Measurements from ENCODE around the gene CUX1.

GRCh38 chr7:102312317-102312716, 494.9 kb downstream of the CUX1 start:
- no peak for TF ChIP-seq POLR2A (IDR thresholded peaks at IDR 0.05)
- TF ChIP-seq, protein P1, sequence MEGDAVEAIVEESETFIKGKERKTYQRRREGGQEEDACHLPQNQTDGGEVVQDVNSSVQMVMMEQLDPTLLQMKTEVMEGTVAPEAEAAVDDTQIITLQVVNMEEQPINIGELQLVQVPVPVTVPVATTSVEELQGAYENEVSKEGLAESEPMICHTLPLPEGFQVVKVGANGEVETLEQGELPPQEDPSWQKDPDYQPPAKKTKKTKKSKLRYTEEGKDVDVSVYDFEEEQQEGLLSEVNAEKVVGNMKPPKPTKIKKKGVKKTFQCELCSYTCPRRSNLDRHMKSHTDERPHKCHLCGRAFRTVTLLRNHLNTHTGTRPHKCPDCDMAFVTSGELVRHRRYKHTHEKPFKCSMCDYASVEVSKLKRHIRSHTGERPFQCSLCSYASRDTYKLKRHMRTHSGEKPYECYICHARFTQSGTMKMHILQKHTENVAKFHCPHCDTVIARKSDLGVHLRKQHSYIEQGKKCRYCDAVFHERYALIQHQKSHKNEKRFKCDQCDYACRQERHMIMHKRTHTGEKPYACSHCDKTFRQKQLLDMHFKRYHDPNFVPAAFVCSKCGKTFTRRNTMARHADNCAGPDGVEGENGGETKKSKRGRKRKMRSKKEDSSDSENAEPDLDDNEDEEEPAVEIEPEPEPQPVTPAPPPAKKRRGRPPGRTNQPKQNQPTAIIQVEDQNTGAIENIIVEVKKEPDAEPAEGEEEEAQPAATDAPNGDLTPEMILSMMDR (IDR thresholded peaks at IDR 0.05), result no peak

All from esophagus squamous epithelium (tissue), 4 donors.